PFSK-1 (cell line): ENCODE measurements around the gene PNPLA5.

Experiments
- FOXP2 ChIP-seq: optimal IDR thresholded peaks from 2 replicates; pipeline ENCODE3; 2011; ENCODE audit warnings: borderline replicate concordance, control low read depth, inconsistent platforms; ENCODE audit not compliant: insufficient read depth; ENCODE audit errors: extremely low read length, extremely low read depth
- POLR2AphosphoS5 ChIP-seq: IDR thresholded peaks from 2 replicates; pipeline ENCODE4 v1.6.1; 2012; ENCODE audit warnings: low read depth, mild to moderate bottlenecking, control low read depth, low read length, moderate library complexity
- SIN3A ChIP-seq: IDR thresholded peaks from 2 replicates; pipeline ENCODE4 v1.6.1; 2012; ENCODE audit warnings: mild to moderate bottlenecking, low read length, moderate library complexity, borderline replicate concordance; ENCODE audit not compliant: insufficient read depth
- TAF1 ChIP-seq: IDR thresholded peaks from 2 replicates; pipeline ENCODE4 v1.6.1; 2012; ENCODE audit warnings: low read length, control low read depth, borderline replicate concordance; ENCODE audit not compliant: insufficient read depth
- TF ChIP-seq, protein P1 (sequence below), 2 experiments: IDR thresholded peaks; 2 replicates each; pipeline versions ENCODE4 v1.6.1 to v1.8.0; 2011 to 2012; ENCODE audit warnings: low read depth in 2 of 2, low read length in 2 of 2, control low read depth in 1 of 2, inconsistent platforms in 1 of 2, mild to moderate bottlenecking in 1 of 2, moderate library complexity in 1 of 2; ENCODE audit not compliant: insufficient read depth in 1 of 2

Gene PNPLA5

GRCh38 chr22:43858156-43858895 is 33.5 kb downstream of the PNPLA5 start:
- no peak for TF ChIP-seq SIN3A
- TF ChIP-seq TAF1, result no peak
- TF ChIP-seq, protein P1, sequence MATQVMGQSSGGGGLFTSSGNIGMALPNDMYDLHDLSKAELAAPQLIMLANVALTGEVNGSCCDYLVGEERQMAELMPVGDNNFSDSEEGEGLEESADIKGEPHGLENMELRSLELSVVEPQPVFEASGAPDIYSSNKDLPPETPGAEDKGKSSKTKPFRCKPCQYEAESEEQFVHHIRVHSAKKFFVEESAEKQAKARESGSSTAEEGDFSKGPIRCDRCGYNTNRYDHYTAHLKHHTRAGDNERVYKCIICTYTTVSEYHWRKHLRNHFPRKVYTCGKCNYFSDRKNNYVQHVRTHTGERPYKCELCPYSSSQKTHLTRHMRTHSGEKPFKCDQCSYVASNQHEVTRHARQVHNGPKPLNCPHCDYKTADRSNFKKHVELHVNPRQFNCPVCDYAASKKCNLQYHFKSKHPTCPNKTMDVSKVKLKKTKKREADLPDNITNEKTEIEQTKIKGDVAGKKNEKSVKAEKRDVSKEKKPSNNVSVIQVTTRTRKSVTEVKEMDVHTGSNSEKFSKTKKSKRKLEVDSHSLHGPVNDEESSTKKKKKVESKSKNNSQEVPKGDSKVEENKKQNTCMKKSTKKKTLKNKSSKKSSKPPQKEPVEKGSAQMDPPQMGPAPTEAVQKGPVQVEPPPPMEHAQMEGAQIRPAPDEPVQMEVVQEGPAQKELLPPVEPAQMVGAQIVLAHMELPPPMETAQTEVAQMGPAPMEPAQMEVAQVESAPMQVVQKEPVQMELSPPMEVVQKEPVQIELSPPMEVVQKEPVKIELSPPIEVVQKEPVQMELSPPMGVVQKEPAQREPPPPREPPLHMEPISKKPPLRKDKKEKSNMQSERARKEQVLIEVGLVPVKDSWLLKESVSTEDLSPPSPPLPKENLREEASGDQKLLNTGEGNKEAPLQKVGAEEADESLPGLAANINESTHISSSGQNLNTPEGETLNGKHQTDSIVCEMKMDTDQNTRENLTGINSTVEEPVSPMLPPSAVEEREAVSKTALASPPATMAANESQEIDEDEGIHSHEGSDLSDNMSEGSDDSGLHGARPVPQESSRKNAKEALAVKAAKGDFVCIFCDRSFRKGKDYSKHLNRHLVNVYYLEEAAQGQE (IDR thresholded peaks at IDR 0.05; ENCODE audit: insufficient read depth in 1 of 2, low read depth in 2 of 2, low read length in 2 of 2), result no peak
- TF ChIP-seq POLR2AphosphoS5, result no peak
- TF ChIP-seq FOXP2, result no peak

DNA sequence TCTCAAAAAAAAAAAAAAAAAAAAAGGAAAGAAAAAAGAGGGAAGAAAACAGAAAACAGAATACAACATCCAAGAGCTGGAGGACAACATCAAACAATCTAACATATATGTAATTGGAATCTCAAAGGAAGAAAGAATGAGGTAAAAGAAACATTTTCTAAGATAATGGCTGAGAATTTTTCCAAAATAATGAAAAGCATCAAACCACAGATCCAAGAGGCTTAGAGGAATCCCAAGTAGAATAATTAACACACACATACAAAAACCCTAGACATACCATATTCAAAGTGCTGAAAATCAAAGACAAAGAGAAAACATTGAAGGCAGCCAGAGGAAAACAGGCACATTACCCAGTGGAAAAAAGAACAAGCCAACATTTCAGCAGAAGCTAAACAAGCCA is 34.4 kb downstream of the PNPLA5 start:
- TF ChIP-seq TAF1 (no peak), POLR2AphosphoS5 (no peak), FOXP2 (no peak), SIN3A (no peak)
- TF ChIP-seq, protein P1 (IDR thresholded peaks at IDR 0.05; ENCODE audit: insufficient read depth in 1 of 2, low read depth in 2 of 2, low read length in 2 of 2), result no peak

GRCh38 chr22:43855431-43855830 is 36.4 kb downstream of the PNPLA5 start:
- TF ChIP-seq SIN3A (no peak), FOXP2 (no peak), POLR2AphosphoS5 (no peak), TAF1 (no peak)
- TF ChIP-seq, protein P1 (IDR thresholded peaks at IDR 0.05; ENCODE audit: insufficient read depth in 1 of 2, low read depth in 2 of 2, low read length in 2 of 2), result no peak

DNA sequence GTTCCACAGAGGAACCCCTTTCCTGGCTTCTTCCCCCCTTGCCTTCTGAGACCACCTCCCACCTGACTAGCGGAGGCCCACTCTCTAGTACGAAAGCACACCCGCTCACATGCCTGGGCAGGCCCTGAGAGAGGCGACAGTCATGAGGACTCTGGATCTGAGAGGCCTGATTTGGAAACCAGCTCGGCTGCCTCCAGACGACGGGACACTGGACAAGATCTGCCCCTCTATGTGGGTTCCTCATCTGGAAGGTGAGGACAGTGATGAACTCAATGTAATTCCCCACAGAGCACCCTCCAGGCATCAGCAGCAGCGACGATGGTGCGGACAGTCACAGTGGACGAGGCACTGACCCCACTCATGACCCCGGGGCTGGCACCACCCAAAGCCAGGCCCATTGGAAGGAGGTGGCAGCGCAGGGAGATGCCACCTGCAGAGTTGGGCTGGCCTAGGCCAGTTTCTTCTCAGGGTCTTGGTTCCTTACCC is 37.0 kb downstream of the PNPLA5 start:
- no peak for TF ChIP-seq FOXP2
- TF ChIP-seq SIN3A, result no peak
- TF ChIP-seq, protein P1 (IDR thresholded peaks at IDR 0.05; ENCODE audit: insufficient read depth in 1 of 2, low read depth in 2 of 2, low read length in 2 of 2), result no peak
- TF ChIP-seq TAF1, result no peak
- TF ChIP-seq POLR2AphosphoS5, result no peak
